ENCODE data around the gene HOXB6.

The HOXB6 gene

DNA sequence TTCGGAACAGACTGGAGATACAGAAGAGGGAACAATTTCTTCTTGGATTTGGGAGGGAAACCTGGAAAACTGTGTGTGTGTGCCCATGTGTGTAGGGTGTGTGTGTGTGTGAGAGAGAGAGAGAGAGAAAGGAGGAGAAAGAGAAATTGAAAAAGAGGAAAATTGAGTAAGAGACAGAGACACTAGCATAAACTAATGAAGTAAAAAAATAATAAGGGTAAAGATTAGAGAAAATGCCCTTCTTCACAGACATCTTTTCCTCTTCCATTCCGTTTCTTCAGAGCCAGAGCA, 46.0 kb downstream of the HOXB6 start:
- Histone ChIP-seq H3K4me1 (ENCODE audit: insufficient read depth, low read length) (no peaks in the 10 kb centered on the region), H3K9me3 (ENCODE audit: low read length) (no peaks in the 10 kb centered on the region), H3K27me3 (ENCODE audit: insufficient read depth, low read length) (peaks cover 97% of the 10 kb centered on the region), H3K4me3 (ENCODE audit: low read length) (no peak overlapping the region), H2AFZ (ENCODE audit: low read depth, low read length) (no peak overlapping the region), H3K36me3 (ENCODE audit: insufficient read depth, low read length) (no peaks in the 10 kb centered on the region)

DNA sequence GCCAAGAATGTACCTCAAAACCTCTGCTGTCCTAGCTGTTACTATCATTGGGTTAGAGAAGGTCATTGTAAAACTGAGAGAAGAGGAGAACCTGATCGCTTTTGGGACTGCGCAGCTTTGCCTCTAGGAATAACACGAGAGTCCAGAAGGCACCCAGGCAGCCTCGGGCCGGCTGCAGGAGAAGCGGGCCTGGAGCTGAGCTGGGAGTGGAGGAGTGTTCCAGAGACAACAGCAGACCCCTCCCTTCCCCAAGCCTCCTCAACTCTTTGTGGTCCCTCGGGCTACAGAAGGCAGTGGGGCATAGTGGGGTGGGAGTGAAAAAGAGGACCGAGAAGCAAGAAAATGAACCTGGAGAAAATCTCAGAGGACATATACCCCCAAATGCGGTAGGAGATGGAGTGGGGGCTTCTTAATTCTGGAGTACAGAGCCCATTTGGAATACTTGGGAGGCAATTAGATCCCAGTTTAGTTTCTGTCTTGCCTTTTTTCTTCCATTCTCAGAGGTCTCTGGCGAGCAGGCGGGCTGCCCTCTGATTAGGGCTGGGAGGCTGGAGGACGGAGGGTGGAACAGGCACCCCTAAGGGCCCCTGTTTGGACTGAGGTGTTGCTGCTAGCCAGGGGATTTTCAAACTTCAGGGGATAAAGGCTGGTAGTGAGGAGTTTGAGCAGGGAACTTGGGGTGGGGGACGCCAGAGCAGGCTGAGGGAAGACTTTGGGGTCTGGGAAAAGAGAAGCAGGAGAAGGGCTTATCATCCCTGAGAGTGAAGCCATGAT, 46.5 kb downstream of the HOXB6 start:
- peaks cover 96% of the 10 kb centered on the region for H3K27me3 ChIP-seq (ENCODE audit: insufficient read depth, low read length)
- H2AFZ ChIP-seq (ENCODE audit: low read depth, low read length) = no peak overlapping the region
- no peaks in the 10 kb centered on the region for H3K36me3 ChIP-seq (ENCODE audit: insufficient read depth, low read length)
- H3K4me1 ChIP-seq (ENCODE audit: insufficient read depth, low read length) = no peaks in the 10 kb centered on the region
- H3K9me3 ChIP-seq (ENCODE audit: low read length) = no peaks in the 10 kb centered on the region
- H3K4me3 ChIP-seq (ENCODE audit: low read length) = no peak overlapping the region

DNA sequence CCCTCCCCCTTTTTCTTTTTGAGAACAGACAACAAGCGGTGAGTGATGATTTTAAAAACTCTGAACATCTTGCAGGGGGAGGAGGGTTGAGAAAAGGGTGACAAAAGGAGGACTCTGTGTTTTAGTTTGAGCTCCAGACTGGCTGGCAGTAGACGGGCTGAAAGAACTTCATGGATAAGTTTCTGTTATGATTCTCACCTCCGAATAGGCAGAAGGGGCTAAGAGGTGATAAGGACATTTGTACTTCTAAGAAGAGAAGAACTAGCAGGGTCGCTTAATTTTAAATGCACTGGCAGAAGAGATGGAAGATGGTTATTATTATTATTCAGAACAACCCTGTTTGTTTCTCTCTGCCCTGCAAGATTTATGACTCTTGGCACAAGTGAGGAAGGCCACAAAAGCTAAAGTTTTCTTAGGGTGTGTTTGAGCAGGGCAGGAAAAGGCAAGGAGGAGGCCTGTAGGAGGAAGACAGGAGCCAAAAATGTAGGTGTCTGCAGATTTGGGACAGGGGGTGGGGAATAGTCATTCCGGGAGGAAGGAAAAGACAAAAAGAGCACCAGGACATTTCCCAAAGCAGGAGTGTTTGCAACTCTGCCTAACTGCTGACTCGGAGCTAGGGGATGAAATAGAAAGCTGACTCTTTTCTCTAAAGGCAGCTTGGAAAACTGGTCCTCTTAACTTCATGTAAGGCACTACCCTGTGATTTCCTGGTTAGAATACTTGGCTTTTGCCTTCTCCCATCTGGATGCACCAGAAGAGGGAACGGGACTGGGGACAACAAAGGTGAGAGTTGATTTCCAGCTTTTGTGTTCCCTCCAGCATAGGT, 48.0 kb downstream of the HOXB6 start:
- peaks cover 91% of the 10 kb centered on the region for H3K27me3 ChIP-seq (ENCODE audit: insufficient read depth, low read length)
- no peak overlapping the region for H2AFZ ChIP-seq (ENCODE audit: low read depth, low read length)
- no peaks in the 10 kb centered on the region for H3K9me3 ChIP-seq (ENCODE audit: low read length)
- H3K4me1 ChIP-seq (ENCODE audit: insufficient read depth, low read length) = no peaks in the 10 kb centered on the region
- H3K4me3 ChIP-seq (ENCODE audit: low read length) = no peak overlapping the region
- H3K36me3 ChIP-seq (ENCODE audit: insufficient read depth, low read length) = no peaks in the 10 kb centered on the region

DNA sequence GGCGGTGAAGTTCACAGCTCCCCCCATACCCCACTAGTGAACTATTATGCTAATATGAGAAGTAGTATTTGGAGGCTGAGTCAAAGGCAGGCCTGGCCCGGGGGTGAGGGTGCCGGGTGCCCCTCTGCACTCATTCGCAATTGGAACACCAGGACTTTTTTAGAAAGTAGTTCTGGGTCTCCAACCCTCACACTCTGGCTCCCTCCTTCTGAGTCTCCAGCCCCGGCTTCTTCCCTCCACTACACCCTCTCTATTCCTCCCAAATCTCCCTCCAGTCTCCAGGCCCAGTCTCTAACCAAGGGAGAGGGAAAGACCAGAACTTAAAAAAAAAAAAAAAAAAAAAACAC, 48.6 kb downstream of the HOXB6 start:
- Histone ChIP-seq H3K4me3 (ENCODE audit: low read length) (no peak overlapping the region), H3K27me3 (ENCODE audit: insufficient read depth, low read length) (peaks cover 87% of the 10 kb centered on the region), H3K36me3 (ENCODE audit: insufficient read depth, low read length) (no peaks in the 10 kb centered on the region), H3K4me1 (ENCODE audit: insufficient read depth, low read length) (no peaks in the 10 kb centered on the region), H3K9me3 (ENCODE audit: low read length) (no peaks in the 10 kb centered on the region), H2AFZ (ENCODE audit: low read depth, low read length) (no peak overlapping the region)

DNA sequence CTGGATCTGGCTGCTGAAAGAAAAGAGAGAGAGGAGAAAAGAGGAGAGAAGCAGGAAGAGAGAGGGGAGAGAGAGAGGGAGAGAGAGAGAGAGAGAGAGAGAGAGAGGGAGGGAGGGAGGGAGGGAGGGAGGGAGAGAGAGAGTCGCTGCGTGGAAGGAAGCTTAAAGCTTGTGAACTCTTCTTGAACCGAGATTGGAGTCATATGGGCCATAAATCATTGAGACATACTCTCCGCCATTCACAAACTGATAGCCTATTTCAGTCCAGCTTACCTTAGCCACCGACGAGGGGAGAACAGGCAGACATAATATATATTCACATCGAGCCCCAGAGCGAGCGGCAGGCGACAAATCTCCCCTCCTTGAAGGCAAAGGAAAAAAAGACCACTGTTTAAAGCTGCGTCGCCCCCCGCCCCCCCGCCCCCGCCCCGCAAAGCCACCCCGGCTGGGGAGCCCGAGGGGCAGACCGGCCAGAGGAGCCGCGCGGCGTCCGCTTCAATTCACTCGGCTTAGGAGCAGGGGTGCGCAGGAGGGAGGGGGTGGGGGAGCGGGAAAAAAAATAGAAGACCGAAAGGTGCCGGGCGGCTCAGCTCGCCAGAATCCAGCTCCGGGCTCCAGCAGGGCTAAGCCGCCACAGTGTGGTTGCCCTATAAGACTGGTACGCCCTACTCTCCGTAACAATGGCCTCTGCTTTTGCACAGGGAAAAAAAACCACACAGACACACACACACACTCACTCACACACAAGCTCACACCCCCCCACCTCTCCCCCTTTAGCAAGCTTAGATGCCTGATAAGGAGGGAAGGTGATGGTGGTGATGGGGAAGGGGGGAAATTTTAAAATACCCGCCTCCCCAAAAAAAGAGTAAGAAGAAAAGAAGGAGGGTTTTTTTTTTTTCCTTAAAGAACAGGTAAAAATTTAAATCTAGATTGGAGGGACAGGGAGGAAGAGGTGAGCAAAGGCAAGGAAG, 49.2 kb downstream of the HOXB6 start:
- Histone ChIP-seq H3K27me3 (ENCODE audit: insufficient read depth, low read length) (peaks cover 82% of the 10 kb centered on the region), H3K4me1 (ENCODE audit: insufficient read depth, low read length) (no peaks in the 10 kb centered on the region), H3K4me3 (ENCODE audit: low read length) (peak overlapping the region; percentile 23), H2AFZ (ENCODE audit: low read depth, low read length) (no peak overlapping the region), H3K36me3 (ENCODE audit: insufficient read depth, low read length) (no peaks in the 10 kb centered on the region), H3K9me3 (ENCODE audit: low read length) (no peaks in the 10 kb centered on the region)

DNA sequence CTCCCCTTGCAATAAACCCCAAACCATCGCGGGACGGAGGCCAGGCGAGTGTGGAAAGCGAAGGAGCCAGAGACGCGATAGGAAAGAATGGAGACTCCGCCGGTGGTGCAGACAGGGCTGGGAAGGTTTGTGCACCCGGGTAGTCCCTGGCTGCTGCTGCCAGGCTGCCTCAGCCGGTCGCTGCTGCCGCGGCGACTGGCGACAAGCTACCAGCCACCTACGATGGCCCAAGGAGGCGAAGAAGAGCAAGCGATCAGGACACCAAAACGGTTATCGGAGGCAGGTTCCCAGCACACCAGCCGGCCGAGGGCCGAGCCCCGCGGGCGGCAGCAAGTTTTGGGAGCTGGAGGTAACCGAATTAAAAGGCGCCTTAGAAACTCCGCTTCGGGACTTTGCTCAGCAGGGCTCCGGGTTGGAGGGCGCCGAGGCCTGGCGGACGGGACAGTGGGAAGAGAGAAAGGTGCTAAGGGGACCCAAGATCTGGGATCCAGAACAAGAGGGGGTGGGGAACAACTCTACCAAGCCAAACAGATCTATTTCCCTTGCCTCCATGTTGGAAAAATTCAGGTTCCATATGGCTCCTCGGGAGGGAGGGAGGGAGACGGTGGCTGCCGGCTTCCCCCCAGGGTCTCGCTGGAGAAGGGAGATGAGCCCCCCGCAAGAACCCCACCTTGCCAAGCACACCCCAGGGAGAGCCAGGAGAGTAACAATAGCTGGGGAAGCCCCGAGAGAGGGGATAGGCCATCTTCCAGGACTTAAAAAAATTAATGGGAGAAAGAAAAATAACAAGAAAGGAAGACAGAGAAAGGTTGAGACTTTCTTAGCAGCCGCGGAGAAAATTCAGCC, 50.2 kb downstream of the HOXB6 start:
- Histone ChIP-seq H3K36me3 (ENCODE audit: insufficient read depth, low read length) (no peaks in the 10 kb centered on the region), H3K4me3 (ENCODE audit: low read length) (peak overlapping the region; percentile 23), H3K9me3 (ENCODE audit: low read length) (no peaks in the 10 kb centered on the region), H3K4me1 (ENCODE audit: insufficient read depth, low read length) (no peaks in the 10 kb centered on the region), H2AFZ (ENCODE audit: low read depth, low read length) (no peak overlapping the region), H3K27me3 (ENCODE audit: insufficient read depth, low read length) (peaks cover 79% of the 10 kb centered on the region)

DNA sequence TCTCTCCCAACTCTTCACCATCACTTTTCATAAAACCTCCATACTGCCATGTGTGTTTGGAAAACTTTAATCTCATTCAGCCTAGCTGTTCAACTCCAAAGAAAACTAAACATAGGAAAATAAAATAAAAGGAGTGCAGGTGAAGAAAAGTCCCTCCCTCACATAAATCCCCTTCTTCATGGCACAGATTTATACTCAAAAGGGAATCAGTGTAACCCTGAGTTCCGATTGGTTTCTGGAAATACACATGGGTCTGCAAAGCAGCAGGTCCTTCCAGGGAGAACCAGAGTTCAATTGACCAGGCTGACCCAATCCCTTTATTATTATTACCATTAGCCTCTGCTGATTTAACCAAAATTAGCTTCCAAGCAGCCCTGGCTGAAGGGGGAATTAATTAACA, 51.0 kb downstream of the HOXB6 start:
- Histone ChIP-seq H3K9me3 (ENCODE audit: low read length) (no peaks in the 10 kb centered on the region), H2AFZ (ENCODE audit: low read depth, low read length) (no peak overlapping the region), H3K36me3 (ENCODE audit: insufficient read depth, low read length) (no peaks in the 10 kb centered on the region), H3K4me1 (ENCODE audit: insufficient read depth, low read length) (no peaks in the 10 kb centered on the region), H3K27me3 (ENCODE audit: insufficient read depth, low read length) (peaks cover 71% of the 10 kb centered on the region), H3K4me3 (ENCODE audit: low read length) (no peak overlapping the region)

DNA sequence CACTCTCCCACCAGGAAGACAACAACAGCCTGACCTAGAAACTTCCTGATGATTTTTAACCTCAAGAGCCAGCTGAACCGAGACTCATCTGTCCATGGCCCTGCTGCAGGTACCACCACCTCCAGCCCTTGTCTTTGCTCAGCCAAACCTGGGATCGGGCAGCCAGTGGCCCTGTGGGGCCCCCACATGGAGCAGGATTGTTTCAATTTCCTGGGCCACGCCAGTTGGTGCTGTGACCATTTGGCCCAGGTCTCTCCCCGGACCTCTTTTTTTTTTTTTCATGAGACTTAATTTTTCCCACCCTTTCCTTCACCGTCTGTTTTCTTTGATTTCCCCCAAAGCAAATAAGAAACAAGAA, 51.6 kb downstream of the HOXB6 start:
- Histone ChIP-seq H3K4me1 (ENCODE audit: insufficient read depth, low read length) (no peaks in the 10 kb centered on the region), H3K4me3 (ENCODE audit: low read length) (no peak overlapping the region), H2AFZ (ENCODE audit: low read depth, low read length) (no peak overlapping the region), H3K36me3 (ENCODE audit: insufficient read depth, low read length) (no peaks in the 10 kb centered on the region), H3K9me3 (ENCODE audit: low read length) (no peaks in the 10 kb centered on the region), H3K27me3 (ENCODE audit: insufficient read depth, low read length) (peaks cover 69% of the 10 kb centered on the region)

DNA sequence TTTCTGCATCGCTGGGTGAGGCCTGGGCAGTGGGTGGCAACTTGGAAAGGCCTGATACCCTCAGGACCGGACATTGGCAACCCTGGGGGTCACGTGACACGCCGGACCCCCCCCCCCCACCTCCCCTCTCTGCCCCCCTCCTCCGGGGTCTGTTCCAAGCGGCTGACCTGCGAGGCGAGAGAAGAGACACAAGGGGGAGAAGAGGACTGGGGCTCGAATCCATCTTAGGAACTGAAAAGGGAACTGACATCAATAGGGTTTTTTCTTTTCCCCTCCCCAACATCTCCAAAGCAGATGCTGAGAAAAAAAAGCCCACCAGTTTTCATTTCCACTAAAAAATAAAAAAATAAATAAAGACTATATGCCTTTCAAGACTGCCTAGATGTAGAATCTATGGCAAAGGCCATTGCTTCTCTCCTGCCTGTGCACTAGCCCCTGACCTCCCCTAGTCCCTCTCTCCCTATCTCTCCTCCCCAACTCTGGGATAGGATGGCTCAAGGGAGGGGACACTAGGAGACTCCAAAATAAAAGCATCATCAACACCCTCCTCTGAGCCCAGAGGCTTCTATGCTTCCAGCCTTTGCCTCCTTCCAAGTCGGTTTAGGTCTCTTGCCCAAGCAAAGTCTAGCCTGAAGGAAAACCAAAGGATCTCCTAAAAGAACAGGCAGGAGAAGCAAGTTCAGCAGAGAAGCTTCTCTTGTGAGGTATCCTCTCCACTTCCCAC, 52.2 kb downstream of the HOXB6 start:
- Histone ChIP-seq H2AFZ (ENCODE audit: low read depth, low read length) (no peak overlapping the region), H3K36me3 (ENCODE audit: insufficient read depth, low read length) (no peaks in the 10 kb centered on the region), H3K9me3 (ENCODE audit: low read length) (no peaks in the 10 kb centered on the region), H3K4me3 (ENCODE audit: low read length) (no peak overlapping the region), H3K27me3 (ENCODE audit: insufficient read depth, low read length) (peaks cover 68% of the 10 kb centered on the region), H3K4me1 (ENCODE audit: insufficient read depth, low read length) (no peaks in the 10 kb centered on the region)

DNA sequence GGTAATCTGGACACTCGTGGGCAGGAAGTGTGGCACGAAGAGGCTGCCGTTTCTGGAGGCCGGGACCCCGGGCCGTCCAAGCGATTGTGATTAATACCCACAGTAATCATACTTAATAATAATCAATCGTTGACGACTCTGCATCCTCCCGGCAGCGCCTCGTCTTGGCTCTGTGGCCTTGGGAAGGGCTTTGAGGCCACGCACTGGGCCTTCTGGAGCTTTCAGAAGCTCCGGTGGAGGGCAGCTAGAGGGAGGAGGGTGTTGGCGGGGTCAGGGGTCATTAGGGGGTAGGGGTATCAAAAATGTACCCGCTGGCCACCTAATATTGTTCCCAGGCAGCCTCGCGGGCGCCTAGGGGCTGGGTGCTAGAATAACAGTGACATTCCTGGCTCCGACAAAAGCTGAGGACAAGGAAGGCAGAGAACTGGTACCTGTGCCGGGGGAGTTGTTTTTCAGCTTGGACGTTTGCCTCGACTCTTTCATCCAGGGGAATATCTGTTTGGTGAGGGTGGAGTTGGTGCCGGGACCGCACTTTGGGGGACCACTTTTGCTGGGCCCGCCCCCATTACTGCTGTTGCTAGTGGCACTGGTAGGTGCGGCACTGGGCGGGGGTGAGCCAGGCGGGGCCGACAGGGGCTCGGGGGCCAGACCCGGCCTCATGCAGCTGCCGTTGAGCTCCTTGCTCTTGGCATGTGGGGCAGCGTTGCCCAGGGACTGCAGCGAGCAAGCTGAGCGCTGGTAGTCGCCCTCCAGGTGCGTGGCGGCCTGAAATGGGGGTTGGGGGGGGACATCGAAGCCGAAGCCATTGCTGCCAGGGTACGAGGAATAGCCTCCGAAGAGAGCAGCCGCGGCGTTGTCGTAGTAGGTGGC, 53.0 kb downstream of the HOXB6 start:
- Histone ChIP-seq H3K9me3 (ENCODE audit: low read length) (no peaks in the 10 kb centered on the region), H3K27me3 (ENCODE audit: insufficient read depth, low read length) (peaks cover 68% of the 10 kb centered on the region), H3K36me3 (ENCODE audit: insufficient read depth, low read length) (no peaks in the 10 kb centered on the region), H3K4me3 (ENCODE audit: low read length) (no peak overlapping the region), H2AFZ (ENCODE audit: low read depth, low read length) (no peak overlapping the region), H3K4me1 (ENCODE audit: insufficient read depth, low read length) (no peaks in the 10 kb centered on the region)

DNA sequence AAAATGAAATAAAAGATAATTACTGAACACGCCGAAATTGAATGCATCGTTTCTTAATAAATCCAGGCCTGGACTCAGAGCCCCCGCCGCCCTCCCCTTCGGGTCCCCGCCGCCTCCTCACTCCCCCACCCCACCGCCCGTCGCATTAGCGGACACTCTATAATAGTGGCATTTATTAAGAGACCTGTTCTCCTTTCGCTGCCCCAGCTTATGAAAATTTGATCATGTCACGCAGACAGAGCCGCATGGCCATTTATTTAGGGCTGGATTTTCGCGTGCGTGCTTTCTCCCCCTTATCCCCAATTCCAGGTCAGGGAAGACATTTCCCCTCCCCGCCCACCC, 53.6 kb downstream of the HOXB6 start:
- Histone ChIP-seq H3K4me1 (ENCODE audit: insufficient read depth, low read length) (no peaks in the 10 kb centered on the region), H3K27me3 (ENCODE audit: insufficient read depth, low read length) (peaks cover 69% of the 10 kb centered on the region), H2AFZ (ENCODE audit: low read depth, low read length) (no peak overlapping the region), H3K36me3 (ENCODE audit: insufficient read depth, low read length) (no peaks in the 10 kb centered on the region), H3K4me3 (ENCODE audit: low read length) (no peak overlapping the region), H3K9me3 (ENCODE audit: low read length) (no peaks in the 10 kb centered on the region)
